NT2/D1 (cell line): Measurements from ENCODE around the gene EDEM3.

Experiments
- DNase-seq: peaks from one replicate; pipeline ENCODE4 v3.0.0-alpha.2; 2011; ENCODE audit warnings: low read depth, low spot score
- H3K27me3 ChIP-seq: 2 replicates; pipeline ENCODE4 v1.6.0; 2011; ENCODE audit warnings: mild to moderate bottlenecking; ENCODE audit not compliant: insufficient read length, insufficient read depth
- H3K36me3 ChIP-seq: 2 replicates; pipeline ENCODE4 v1.6.1; 2011; ENCODE audit warnings: mild to moderate bottlenecking, low read length, mixed read lengths; ENCODE audit not compliant: insufficient read depth, insufficient read length
- H3K4me1 ChIP-seq: 2 replicates; pipeline ENCODE4 v1.5.1; 2011; ENCODE audit not compliant: insufficient read depth, insufficient read length
- H3K4me3 ChIP-seq: 2 replicates; pipeline ENCODE4 v1.5.1; 2011; ENCODE audit warnings: low read depth; ENCODE audit not compliant: insufficient read length
- H3K9ac ChIP-seq: 2 replicates; pipeline ENCODE4 v1.6.0; 2011; ENCODE audit warnings: low read depth; ENCODE audit not compliant: insufficient read length
- H3K9me3 ChIP-seq: 2 replicates; pipeline ENCODE4 v1.5.1; 2011; ENCODE audit warnings: mild to moderate bottlenecking, low read length; ENCODE audit not compliant: insufficient read depth
- SUZ12 ChIP-seq: IDR thresholded peaks from 2 replicates; pipeline ENCODE4 v1.6.1; 2011; ENCODE audit not compliant: insufficient read length, insufficient read depth; ENCODE audit errors: extremely low read depth
- YY1 ChIP-seq: IDR thresholded peaks from 2 replicates; pipeline ENCODE4 v1.6.1; 2011; ENCODE audit not compliant: insufficient read length, insufficient read depth
- ZNF274 ChIP-seq: IDR thresholded peaks from 2 replicates; pipeline ENCODE4 v1.6.1; 2011; ENCODE audit warnings: mild to moderate bottlenecking, low read depth, low read length

Gene EDEM3, protein sequence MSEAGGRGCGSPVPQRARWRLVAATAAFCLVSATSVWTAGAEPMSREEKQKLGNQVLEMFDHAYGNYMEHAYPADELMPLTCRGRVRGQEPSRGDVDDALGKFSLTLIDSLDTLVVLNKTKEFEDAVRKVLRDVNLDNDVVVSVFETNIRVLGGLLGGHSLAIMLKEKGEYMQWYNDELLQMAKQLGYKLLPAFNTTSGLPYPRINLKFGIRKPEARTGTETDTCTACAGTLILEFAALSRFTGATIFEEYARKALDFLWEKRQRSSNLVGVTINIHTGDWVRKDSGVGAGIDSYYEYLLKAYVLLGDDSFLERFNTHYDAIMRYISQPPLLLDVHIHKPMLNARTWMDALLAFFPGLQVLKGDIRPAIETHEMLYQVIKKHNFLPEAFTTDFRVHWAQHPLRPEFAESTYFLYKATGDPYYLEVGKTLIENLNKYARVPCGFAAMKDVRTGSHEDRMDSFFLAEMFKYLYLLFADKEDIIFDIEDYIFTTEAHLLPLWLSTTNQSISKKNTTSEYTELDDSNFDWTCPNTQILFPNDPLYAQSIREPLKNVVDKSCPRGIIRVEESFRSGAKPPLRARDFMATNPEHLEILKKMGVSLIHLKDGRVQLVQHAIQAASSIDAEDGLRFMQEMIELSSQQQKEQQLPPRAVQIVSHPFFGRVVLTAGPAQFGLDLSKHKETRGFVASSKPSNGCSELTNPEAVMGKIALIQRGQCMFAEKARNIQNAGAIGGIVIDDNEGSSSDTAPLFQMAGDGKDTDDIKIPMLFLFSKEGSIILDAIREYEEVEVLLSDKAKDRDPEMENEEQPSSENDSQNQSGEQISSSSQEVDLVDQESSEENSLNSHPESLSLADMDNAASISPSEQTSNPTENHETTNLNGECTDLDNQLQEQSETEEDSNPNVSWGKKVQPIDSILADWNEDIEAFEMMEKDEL

GRCh38 chr1:184754476-184755225 lies at the start of gene EDEM3:
Gene EDEM3, minus strand, starts transcription at chr1:184754858. Its CDS starts 212 bp downstream, at chr1:184754646.
- Histone ChIP-seq H3K9ac (peak within 1 kb of the TSS; percentile 92), H3K9me3 (no peaks in the 10 kb centered on the region), H3K4me1 (no peaks in the 10 kb centered on the region), H3K27me3 (peaks cover 9% of the 10 kb centered on the region), H3K36me3 (no peaks in the 10 kb centered on the region), H3K4me3 (peak within 1 kb of the TSS; percentile 93)
- no peak for TF ChIP-seq YY1
- TF ChIP-seq ZNF274, result no peak
- TF ChIP-seq SUZ12, result no peak
- DNase-seq, result peak; percentile 100

GRCh38 chr1:184804220-184804619 lies 49.6 kb upstream of the EDEM3 start:
- DNase-seq, result no peak
- Histone ChIP-seq H3K27me3 (no peaks in the 10 kb centered on the region), H3K9ac (no peak overlapping the region), H3K9me3 (no peaks in the 10 kb centered on the region), H3K4me3 (no peak overlapping the region), H3K36me3 (no peaks in the 10 kb centered on the region), H3K4me1 (no peaks in the 10 kb centered on the region)
- TF ChIP-seq SUZ12 (no peak), ZNF274 (no peak), YY1 (no peak)

DNA sequence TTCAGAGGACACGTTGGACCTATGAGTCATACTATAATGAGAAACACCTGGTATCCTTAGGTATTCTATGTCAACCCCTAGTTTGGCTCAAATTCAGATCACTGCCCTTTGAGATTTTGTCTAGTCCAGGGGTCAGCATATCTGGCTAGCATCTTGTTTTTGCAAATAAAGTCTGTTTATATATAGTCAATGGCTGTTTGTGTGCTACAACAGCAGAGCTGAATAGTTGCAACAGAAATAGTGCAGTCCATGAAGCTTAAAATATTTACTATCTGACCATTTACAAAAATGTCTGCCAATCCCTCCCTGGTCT lies 48.5 kb upstream of the EDEM3 start:
- TF ChIP-seq YY1 (no peak), ZNF274 (no peak), SUZ12 (no peak)
- no peak for DNase-seq
- no peak overlapping the region for H3K9ac ChIP-seq
- no peaks in the 10 kb centered on the region for H3K27me3 ChIP-seq
- H3K9me3 ChIP-seq, result no peaks in the 10 kb centered on the region
- H3K36me3 ChIP-seq, result no peaks in the 10 kb centered on the region
- H3K4me1 ChIP-seq, result no peaks in the 10 kb centered on the region
- no peak overlapping the region for H3K4me3 ChIP-seq

DNA sequence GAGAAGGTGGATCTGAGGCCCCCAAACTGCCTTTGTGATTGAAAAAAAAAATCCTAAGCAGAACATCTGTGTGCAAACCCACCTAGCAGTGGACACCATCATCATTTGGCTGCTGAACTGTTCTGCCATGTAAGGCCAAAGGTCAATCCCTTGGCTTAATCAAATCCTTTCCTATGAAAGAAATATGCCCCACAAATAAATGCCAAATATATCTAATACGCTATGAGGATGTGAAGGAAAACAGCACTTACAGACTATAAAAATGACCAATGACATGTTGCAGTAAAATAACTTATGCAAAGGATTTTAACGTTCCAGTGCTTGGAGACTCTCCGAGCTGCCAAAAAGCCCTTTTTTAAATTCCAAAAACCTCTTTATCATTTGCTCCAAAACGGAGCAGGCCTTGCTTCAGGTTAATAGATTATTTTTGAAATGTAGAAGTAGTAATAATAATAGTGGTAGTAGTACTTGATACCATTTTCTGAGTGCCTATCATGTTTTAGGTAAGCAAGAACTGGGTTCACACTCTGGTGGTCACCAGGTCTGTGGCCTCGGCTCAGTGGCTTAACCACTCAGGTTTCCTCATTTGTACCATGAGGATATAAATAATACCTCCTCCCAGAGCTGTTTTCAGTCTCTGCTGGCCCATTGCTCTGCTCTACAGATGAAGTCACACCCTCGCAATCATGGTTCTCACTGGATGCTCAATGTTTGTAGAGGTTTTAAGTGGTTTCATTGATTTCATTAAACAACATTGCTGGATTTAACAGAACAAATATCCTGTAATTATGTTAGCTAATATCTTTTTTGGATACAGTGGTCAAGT lies 47.9 kb upstream of the EDEM3 start:
- Histone ChIP-seq H3K4me3 (no peak overlapping the region), H3K9ac (no peak overlapping the region), H3K9me3 (no peaks in the 10 kb centered on the region), H3K36me3 (no peaks in the 10 kb centered on the region), H3K27me3 (no peaks in the 10 kb centered on the region), H3K4me1 (no peaks in the 10 kb centered on the region)
- TF ChIP-seq SUZ12 (no peak), YY1 (no peak), ZNF274 (no peak)
- DNase-seq, result no peak

DNA sequence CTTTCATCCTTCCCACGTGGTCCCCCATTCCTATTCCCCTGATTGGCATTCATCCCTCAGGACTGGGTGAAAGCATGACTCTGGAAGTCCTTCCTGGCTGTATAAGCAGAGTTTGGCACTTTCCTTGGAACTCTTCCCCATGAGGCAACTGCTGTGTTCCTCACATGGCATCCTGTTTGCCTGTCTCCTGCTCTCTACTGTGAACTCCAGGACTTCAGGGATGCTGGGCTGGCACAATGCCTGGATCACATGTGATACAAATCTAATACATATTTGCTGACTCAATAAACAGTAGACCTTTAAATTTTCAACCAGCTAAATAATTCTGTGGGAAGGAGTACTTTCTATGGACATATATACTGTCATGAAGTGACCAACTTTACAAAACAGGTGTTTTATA lies 46.8 kb upstream of the EDEM3 start:
- DNase-seq, result no peak
- Histone ChIP-seq H3K36me3 (no peaks in the 10 kb centered on the region), H3K9ac (no peak overlapping the region)

DNA sequence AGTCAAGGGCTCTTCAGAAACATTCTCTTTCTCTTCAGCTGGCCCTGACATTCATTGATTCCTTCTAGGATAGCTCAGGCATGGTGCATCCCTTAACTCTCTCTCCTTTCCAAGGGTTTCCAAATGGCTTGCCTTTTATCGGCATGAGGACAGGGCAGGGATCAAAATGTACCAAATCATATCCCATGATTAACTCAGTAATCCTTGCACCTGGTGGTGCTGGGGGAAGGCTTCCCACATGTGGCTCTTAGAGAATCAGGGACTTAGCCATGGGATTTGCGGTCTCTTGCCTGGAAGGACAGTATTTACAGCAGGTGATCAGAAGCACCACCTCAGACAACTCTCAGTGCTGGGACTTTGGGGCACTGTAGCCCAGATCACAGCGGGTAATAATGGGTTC lies 46.2 kb upstream of the EDEM3 start:
- Histone ChIP-seq H3K9me3 (no peaks in the 10 kb centered on the region), H3K4me3 (no peak overlapping the region), H3K27me3 (no peaks in the 10 kb centered on the region), H3K9ac (no peak overlapping the region), H3K4me1 (no peaks in the 10 kb centered on the region), H3K36me3 (no peaks in the 10 kb centered on the region)
- TF ChIP-seq SUZ12, result no peak
- TF ChIP-seq YY1, result no peak
- no peak for TF ChIP-seq ZNF274
- no peak for DNase-seq

More for the DNA sequence above, 46.8 kb upstream of the EDEM3 start:
- H3K4me3 ChIP-seq, result no peak overlapping the region
- TF ChIP-seq YY1 (no peak), ZNF274 (no peak), SUZ12 (no peak)
- no peaks in the 10 kb centered on the region for H3K27me3 ChIP-seq
- no peaks in the 10 kb centered on the region for H3K9me3 ChIP-seq
- H3K4me1 ChIP-seq, result no peaks in the 10 kb centered on the region
